ENCODE measurements around the gene METTL24.
"Not testable (repeated sequence)": the region's sequence is repeated elsewhere in the genome, so short reads cannot be mapped to it uniquely, and the experiment has no call there.

- TF ChIP-seq CTCF (conservative IDR thresholded peaks at IDR 0.05); EZH2 (IDR thresholded peaks at IDR 0.05; ENCODE audit: low read depth): not testable (repeated sequence)
Observed at GRCh38 chr6:110236007-110236406, 122.1 kb downstream of the METTL24 start.

Measured in PC-9 (cell line).